Vagina (tissue), 2 donors: Measurements from ENCODE around the gene KCNN1.

ENCODE experiments used
- POLR2A ChIP-seq, 2 donors: fragments of 450-650 bp; IDR thresholded peaks; one replicate each; pipeline ENCODE4 v1.6.1; 2017; ENCODE audit warnings: antibody characterized with exemption in 2 of 2, mild to moderate bottlenecking in 2 of 2, moderate library complexity in 2 of 2
- POLR2AphosphoS5 ChIP-seq, 2 donors: sonication (generic); formaldehyde crosslinking; IDR thresholded peaks; one replicate each; pipeline ENCODE4 v1.9.0; 2017; ENCODE audit warnings: antibody characterized with exemption in 2 of 2, mild to moderate bottlenecking in 2 of 2, low read depth in 1 of 2; ENCODE audit not compliant: insufficient read depth in 1 of 2
- TF ChIP-seq, protein P1 (sequence below), 3 experiments: fragments of 450-650 bp in 2 of 3; fragments of 200-600 bp in 1 of 3; sonication (generic) in 1 of 3; IDR thresholded peaks; one replicate each; pipeline ENCODE4 v1.5.1; 2017 to 2019; ENCODE audit warnings: antibody characterized with exemption in 3 of 3, mild to moderate bottlenecking in 2 of 3, moderate library complexity in 2 of 3

DNA sequence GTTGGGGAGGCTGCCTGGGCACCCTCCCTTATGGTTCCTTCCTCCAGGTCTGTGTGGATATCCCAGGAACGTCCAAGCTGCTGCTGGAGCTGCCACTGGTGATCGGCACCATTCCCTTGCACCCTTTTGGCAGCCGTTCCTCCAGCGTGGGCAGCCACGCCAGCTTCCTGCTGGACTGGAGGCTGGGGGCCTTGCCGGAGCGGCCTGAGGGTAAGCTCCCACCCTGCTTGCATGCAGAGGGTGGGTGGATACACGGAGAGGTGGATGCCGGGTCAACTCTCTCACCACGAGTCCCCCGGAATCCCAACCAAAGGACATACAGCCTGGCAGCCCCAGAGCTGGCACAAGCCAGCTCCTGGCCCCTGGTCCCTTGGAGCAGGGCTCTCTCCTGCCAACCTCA is 43.2 kb downstream of the KCNN1 start:
- TF ChIP-seq, protein P1, sequence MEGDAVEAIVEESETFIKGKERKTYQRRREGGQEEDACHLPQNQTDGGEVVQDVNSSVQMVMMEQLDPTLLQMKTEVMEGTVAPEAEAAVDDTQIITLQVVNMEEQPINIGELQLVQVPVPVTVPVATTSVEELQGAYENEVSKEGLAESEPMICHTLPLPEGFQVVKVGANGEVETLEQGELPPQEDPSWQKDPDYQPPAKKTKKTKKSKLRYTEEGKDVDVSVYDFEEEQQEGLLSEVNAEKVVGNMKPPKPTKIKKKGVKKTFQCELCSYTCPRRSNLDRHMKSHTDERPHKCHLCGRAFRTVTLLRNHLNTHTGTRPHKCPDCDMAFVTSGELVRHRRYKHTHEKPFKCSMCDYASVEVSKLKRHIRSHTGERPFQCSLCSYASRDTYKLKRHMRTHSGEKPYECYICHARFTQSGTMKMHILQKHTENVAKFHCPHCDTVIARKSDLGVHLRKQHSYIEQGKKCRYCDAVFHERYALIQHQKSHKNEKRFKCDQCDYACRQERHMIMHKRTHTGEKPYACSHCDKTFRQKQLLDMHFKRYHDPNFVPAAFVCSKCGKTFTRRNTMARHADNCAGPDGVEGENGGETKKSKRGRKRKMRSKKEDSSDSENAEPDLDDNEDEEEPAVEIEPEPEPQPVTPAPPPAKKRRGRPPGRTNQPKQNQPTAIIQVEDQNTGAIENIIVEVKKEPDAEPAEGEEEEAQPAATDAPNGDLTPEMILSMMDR (IDR thresholded peaks at IDR 0.05): no peak
- TF ChIP-seq POLR2A (IDR thresholded peaks at IDR 0.05): no peak
- TF ChIP-seq POLR2AphosphoS5 (IDR thresholded peaks at IDR 0.05; ENCODE audit: insufficient read depth in 1 of 2, low read depth in 1 of 2): no peak
